Ishikawa (cell line): ENCODE measurements around the gene TAGAP.

Experiments
- CEBPB ChIP-seq: IDR thresholded peaks from 2 replicates; pipeline ENCODE4 v1.6.1; 2012
- EGR1 ChIP-seq: IDR thresholded peaks from 2 replicates; pipeline ENCODE4 v1.6.1; 2012
- EP300 ChIP-seq: IDR thresholded peaks from 2 replicates; pipeline ENCODE4 v1.6.1; 2012; ENCODE audit warnings: borderline replicate concordance
- FOXM1 ChIP-seq: IDR thresholded peaks from 2 replicates; pipeline ENCODE4 v1.6.1; 2012; ENCODE audit warnings: low read depth, borderline replicate concordance
- MAX ChIP-seq: IDR thresholded peaks from 2 replicates; pipeline ENCODE4 v1.6.1; 2012
- NFIC ChIP-seq: IDR thresholded peaks from 2 replicates; pipeline ENCODE4 v1.6.1; 2012
- RAD21 ChIP-seq: IDR thresholded peaks from 2 replicates; pipeline ENCODE4 v1.6.1; 2012; ENCODE audit warnings: low read depth
- REST ChIP-seq: IDR thresholded peaks from 2 replicates; pipeline ENCODE4 v1.6.1; 2012; ENCODE audit warnings: low read depth, mild to moderate bottlenecking
- TAF1 ChIP-seq: IDR thresholded peaks from 2 replicates; pipeline ENCODE4 v1.6.1; 2012; ENCODE audit warnings: low read depth, mild to moderate bottlenecking
- TCF12 ChIP-seq: IDR thresholded peaks from 2 replicates; pipeline ENCODE4 v1.6.1; 2012; ENCODE audit warnings: low read depth
- TEAD4 ChIP-seq: IDR thresholded peaks from 2 replicates; pipeline ENCODE4 v1.6.1; 2012
- USF1 ChIP-seq: IDR thresholded peaks from 2 replicates; pipeline ENCODE4 v1.6.1; 2012
- YY1 ChIP-seq: IDR thresholded peaks from 2 replicates; pipeline ENCODE4 v1.6.1; 2012; ENCODE audit warnings: low read depth
- ZBTB7A ChIP-seq: IDR thresholded peaks from 2 replicates; pipeline ENCODE4 v1.6.1; 2012; ENCODE audit warnings: low read depth

- TF ChIP-seq EP300 (no peak), RAD21 (no peak), MAX (no peak), USF1 (no peak), EGR1 (no peak), TCF12 (no peak), TAF1 (no peak), REST (no peak), ZBTB7A (no peak), FOXM1 (no peak), YY1 (no peak), CEBPB (no peak), NFIC (no peak), TEAD4 (no peak)
These were observed 3.6 kb downstream of the TAGAP start for GRCh38 chr6:159041181-159041580.
